Activated CD8-positive, alpha-beta memory T cell treated with anti-CD3 and anti-CD28 coated beads, Interleukin-2, amount 50 U/mL, for 24 hours (primary cell): ENCODE data around the gene CLASP1.
"Not testable (repeated sequence)": the region's sequence is repeated elsewhere in the genome, so short reads cannot be mapped to it uniquely, and the experiment has no call there.

ENCODE experiments used
- DNase-seq: peaks from one replicate; pipeline ENCODE4 v3.0.0-alpha.2; 2020; ENCODE audit errors: extremely low read depth

Gene CLASP1

DNA sequence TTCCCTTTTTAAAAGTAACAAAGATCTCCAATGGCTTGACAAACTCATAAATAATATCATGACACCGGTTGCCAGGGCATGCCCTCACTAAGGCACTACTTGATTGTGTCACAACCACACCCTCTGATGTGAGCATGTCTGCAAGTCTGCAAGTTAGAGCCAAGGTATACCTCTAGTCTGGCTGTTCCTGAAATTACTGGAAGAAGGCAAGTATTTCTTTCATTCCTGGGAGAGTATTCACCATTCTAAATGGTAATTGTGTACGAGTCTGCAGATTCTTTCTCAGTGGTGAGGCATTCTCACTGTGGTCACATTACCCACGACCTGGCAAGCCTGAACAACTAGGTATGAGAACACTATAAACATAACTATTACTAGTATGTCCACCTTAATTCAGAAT lies 144.3 kb downstream of the CLASP1 start:
- DNase-seq = no peak

DNA sequence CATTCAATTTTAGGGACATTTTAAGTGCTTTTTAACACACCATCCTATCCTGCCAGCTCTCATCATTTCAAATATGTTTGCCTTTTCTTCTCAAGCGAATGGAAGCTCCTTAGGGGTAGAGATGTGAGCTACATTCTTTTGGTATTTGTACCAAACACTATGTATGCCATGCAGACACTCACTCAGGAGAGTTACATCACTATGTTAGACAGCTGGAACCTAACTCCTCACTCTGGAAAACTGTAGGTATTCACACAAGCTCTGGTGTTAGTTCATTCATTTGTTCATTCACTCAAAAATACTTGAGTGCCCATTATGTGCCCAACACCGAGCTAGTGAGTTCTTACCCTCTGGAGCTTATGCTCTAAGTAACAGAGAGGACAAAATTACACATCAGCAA lies 144.9 kb downstream of the CLASP1 start:
- no peak for DNase-seq

GRCh38 chr2:121502781-121503180 lies 146.5 kb downstream of the CLASP1 start:
- no peak for DNase-seq

GRCh38 chr2:121502246-121502645 lies 147.0 kb downstream of the CLASP1 start:
- no peak for DNase-seq

- DNase-seq = no peak
Measured at GRCh38 chr2:121501554-121501953, 147.7 kb downstream of the CLASP1 start.

GRCh38 chr2:121501031-121501430 lies 148.2 kb downstream of the CLASP1 start:
- no peak for DNase-seq

DNA sequence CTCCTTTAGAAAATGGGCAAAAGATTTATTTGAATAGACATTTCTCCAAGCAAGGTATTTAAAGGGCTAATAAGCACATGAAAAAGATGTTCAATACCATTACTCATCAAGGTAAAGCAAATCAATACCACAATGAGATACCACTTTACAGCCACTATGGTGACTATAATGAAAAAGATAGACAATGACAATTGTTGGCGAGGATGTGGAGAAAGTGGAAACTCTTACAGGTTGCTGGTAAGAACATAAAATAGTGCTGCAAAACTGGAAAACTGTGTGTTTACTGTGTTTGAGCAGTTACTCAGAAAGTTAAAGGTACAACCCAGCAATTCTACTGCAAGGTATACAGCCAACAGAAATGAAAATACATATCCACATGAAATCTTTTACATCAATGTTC lies 150.5 kb downstream of the CLASP1 start:
- no peak for DNase-seq

- no peak for DNase-seq
Measured at GRCh38 chr2:121492409-121492808, 156.9 kb downstream of the CLASP1 start.

GRCh38 chr2:121491518-121491917 lies 157.7 kb downstream of the CLASP1 start:
- DNase-seq = no peak

DNA sequence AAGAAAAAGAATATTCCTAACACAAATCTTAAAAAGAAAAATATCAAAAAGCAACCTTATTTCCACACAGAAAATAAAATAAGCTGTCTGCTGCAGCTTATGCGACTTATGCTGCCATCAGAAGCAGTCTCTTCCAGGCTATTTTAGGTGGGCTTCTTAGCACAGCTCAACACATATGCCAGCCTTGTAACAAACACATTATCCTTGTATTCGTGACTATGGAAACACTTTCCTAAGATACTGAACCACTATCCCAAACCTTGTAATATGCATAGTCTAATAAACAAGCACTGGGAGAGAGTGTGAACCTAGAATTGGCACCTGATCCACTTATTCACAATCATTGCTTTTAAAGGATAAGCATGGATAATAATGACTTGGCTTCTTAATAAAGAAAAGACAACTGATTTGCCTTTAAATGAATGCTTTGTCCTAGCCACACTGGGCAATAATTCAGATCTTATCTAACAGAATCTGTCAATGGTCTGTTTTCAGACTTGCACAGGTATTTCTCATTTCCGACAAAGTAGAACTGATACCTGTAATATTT lies 158.6 kb downstream of the CLASP1 start:
- DNase-seq = no peak

GRCh38 chr2:121489911-121490583 lies 159.2 kb downstream of the CLASP1 start:
- DNase-seq = no peak

GRCh38 chr2:121489284-121489683 lies 160.0 kb downstream of the CLASP1 start:
- DNase-seq = no peak

GRCh38 chr2:121486191-121486790 lies 163.0 kb downstream of the CLASP1 start:
- no peak for DNase-seq

- DNase-seq = no peak
Measured at GRCh38 chr2:121485039-121485438, 164.2 kb downstream of the CLASP1 start.

DNA sequence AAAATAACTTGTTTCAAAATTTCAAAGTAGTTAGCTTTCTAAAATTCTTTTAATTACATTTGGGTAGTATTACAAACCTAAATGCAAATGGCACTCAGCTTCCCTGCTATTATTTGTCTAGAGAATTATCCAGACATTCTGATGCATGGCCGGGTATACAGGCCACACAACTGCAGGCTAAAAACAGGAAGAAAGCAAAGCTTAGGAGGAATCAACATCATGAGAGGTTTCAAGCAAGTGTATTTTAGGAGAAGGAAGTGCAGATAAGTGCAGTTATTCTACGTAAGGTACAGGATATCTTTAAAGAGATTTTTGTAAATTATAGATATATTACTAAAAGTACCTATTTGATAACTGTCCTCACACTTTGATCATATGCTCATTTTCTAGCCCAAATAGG lies 165.4 kb downstream of the CLASP1 start:
- DNase-seq = no peak

- DNase-seq = no peak
Measured at GRCh38 chr2:121483021-121483420, 166.2 kb downstream of the CLASP1 start.

- DNase-seq = no peak
Measured at GRCh38 chr2:121480826-121481225, 168.4 kb downstream of the CLASP1 start.

DNA sequence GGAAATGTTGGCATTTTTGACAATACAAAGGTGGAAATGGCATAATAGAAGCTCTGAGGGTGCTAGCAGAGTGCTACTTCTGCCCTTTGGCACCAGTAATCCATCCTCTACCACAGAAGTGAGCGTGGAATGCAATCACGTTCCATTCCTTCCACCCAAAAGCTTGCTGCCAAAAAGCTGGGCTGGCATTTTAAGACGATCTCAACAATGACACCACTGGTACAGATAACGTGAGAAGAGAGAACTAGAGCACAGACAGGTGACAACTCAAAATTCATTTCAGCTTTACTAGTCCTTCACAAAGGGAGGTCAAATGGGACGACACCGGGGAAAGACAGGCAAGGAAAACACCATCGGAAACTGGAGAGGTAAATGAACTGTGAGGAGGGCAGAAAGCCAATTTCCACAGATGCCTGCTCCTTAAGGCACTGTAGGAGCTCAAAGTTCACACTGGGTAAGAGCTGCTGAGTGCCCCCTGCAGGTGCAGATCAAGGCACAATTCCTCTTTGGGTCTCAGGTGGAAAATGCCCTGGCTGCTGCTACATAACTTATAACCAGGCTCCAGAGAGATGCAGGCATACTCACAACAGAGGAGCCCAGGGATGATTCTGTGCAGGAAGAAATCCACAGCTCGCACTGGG lies 169.3 kb downstream of the CLASP1 start:
- DNase-seq = no peak

- DNase-seq = no peak
Measured at GRCh38 chr2:121478996-121479745, 170.1 kb downstream of the CLASP1 start.

- not testable (repeated sequence) for DNase-seq
Measured at GRCh38 chr2:121478358-121478995, 170.8 kb downstream of the CLASP1 start.

GRCh38 chr2:121476684-121477083 lies 172.6 kb downstream of the CLASP1 start:
- no peak for DNase-seq
